ENCODE results near the gene OR1D5.
A peak's percentile ranks its signal among the peaks of the same experiment; 100 is the strongest.
"Not testable (repeated sequence)": the region's sequence is repeated elsewhere in the genome, so short reads cannot be mapped to it uniquely, and the experiment has no call there.

Gene OR1D5, protein sequence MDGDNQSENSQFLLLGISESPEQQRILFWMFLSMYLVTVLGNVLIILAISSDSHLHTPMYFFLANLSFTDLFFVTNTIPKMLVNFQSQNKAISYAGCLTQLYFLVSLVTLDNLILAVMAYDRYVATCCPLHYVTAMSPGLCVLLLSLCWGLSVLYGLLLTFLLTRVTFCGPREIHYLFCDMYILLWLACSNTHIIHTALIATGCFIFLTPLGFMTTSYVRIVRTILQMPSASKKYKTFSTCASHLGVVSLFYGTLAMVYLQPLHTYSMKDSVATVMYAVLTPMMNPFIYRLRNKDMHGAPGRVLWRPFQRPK

DNA sequence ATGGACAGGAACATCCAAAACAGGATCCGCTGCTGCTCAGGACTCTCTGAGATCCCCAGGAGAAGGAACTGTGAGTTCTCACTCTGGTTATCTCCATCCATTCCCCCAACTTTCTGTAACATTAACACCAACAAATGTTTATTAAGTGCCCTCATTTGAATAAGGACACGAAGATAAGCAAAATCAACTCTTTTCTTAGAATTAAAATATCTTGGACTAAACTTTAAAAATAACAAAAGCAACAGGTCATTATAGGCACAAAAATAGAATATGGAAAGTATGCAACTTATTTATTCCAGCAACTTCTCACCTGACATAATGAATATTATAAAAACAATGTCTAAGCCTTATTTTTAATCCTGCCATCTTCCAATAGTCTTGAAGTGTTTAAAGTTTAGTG is at the start of gene OR1D5:
Gene OR1D5, minus strand, starts transcription at position 101 of the 400 bp plus-strand sequence. Its CDS starts 0 bp downstream, at position 101.
- not testable (repeated sequence) for DNase-seq (ENCODE audit: low read depth)

DNA sequence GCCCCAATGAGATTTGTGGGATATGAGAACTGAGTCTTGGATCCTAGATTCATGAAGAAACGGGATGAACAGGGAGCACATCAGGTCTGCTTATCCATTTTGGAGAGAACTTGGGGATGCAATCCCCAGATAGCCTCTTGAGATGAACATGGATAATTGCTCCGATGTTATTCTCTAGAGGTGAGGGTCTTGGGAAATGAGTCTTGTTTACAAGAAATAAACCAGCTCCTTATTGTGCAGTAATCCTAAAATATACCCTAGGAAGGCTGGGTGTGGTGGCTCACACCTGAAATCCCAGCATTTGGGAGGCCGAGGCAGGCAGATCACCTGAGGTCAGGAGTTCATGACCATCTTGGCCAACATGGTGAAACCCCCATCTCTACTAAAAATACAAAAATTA is 40.9 kb upstream of the OR1D5 start, which contains the start of gene OR1D2:
Gene OR1D2, minus strand, starts transcription at position 101 of the 400 bp plus-strand sequence. CDS start 11,426 bp downstream, outside the sequence.
- DNase-seq (ENCODE audit: low read depth): no peak

DNA sequence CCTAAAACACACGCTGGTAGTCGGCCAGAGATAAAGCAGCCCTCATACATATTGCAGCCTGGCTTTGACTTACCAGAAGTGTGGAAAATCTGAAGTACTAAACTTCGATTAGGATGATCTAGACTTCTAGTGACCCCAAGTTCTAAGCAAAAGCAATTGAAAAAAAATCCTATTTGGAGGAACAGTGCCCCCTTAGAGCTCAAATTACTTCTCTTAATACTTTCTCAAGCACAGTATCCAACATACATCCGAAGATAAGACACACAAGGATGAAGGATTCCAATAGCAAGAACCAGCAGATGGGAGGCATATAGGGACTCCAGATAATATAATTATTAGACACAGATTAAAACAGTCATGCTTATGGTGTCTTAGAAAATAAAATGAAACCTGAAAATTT is 10.4 kb upstream of the OR1D5 start:
- not testable (repeated sequence) for DNase-seq (ENCODE audit: low read depth)

DNA sequence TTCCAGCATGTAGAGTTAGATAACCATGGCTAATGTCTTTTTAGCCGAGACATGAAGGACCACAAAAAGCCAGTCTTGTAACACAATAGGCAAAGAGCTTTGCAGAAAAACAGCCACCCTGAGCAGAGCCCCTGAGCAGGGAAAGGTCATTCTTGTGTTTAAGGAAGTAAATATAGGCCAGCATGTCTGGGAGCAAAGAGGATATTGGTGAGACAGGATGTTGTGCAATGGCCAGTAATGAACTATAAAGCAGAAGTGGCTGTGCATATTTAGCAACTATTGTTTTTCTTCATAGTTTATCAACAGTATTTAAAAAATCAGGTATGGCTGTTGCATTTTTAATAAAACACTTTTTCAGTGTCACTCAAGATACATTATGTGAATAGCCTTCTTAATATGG is 1.8 kb upstream of the OR1D5 start:
- not testable (repeated sequence) for DNase-seq (ENCODE audit: low read depth)

DNA sequence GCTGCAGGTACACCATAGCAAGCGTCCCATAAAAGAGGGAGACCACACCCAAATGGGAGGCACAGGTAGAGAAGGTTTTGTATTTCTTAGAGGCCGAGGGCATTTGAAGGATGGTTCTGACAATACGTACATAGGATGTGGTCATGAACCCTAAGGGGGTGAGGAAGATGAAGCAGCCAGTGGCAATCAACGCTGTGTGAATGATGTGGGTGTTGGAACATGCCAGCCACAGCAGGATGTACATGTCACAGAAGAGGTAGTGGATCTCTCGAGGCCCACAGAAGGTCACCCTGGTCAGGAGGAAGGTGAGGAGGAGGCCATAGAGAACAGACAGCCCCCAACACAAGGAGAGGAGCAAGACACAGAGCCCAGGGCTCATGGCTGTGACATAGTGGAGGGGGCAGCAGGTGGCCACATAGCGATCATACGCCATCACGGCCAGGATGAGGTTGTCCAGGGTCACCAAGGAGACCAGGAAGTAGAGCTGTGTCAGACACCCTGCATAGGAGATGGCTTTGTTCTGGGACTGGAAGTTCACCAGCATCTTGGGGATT is 506 bp downstream of the OR1D5 start:
- not testable (repeated sequence) for DNase-seq (ENCODE audit: low read depth)

DNA sequence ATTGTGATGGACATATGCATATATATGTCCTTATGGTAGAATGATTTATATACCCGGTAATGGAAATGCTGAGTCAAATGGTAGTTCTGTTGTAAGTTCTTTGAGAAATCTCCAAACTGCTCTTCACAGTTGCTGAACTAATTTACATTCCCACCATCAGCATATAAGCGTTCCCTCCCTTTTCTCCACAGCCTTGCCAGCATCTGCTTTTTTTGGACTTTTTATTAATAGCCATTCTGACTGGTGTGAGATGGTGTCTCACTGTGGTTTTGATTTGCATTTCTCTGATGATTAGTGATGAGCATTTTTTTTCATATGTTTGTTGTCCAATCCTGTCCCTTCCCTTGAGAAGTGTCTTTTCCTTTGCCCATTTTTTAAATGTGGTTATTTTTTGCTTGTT is 8.5 kb downstream of the OR1D5 start:
- DNase-seq (ENCODE audit: low read depth): not testable (repeated sequence)

DNA sequence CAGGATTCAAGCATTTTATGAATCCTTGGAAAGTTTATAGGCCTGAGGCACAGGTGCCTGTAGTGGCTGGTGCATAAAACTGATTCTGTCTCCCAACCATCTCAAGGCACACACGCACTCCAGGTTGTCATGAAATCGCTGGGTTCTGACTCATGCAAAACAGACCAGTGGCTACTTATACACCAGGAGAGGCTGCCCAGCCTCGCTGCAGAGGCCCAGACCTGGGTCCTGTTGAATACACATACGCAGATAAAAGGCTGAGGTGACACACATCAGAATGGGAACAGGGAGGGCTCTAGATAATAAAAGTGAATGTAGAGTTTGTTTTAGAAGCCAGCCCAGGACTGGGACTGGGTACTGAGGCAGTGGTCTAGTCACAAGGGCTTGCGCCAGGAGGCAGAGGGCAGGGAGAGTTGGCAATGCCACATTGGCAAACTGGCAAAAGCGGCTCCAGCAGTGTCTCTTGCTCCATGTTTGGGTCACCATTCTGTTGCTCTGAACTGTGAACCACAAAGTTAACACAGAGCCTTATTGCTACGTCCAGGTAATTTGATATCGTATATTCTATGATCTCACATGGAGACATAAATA is 13.6 kb downstream of the OR1D5 start:
- no peak for DNase-seq (ENCODE audit: low read depth)

DNA sequence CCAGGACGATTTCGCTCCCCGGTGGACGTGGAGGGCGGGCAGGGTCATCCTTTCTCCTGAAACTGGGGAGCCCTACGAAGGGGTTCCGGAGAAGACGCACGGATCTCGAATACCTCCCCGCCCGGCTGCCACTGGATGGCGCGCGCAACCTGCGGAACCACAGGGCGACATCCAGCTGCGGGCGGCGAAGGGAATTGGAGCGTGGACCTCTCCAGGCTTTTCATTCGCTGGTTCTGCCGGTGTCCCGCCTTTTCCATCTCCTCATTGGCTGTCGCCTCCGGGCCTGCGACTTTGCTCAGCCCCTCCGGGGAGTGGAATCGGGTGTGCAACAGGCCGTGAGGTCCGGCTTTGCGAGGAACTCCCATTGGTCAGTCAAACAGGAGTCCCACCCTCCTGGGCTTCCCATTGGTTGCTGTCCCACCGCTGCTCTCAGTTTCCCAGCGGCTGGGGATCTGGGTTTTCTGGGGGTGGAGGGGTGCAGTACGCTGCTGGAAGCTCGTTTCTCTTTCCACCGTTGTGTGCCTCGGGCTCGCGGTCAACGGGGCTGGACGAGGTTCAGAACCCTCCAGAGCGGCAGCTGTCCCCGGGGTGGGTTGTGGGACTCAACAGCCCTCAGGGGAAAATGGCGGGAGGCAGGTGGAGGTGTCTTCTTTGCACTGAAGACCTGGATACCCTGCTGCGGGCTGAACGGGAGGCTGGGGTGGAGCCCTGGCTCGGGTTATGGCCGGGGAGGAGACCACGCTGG is 14.5 kb downstream of the OR1D5 start:
- DNase-seq (ENCODE audit: low read depth): peak; percentile 77

DNA sequence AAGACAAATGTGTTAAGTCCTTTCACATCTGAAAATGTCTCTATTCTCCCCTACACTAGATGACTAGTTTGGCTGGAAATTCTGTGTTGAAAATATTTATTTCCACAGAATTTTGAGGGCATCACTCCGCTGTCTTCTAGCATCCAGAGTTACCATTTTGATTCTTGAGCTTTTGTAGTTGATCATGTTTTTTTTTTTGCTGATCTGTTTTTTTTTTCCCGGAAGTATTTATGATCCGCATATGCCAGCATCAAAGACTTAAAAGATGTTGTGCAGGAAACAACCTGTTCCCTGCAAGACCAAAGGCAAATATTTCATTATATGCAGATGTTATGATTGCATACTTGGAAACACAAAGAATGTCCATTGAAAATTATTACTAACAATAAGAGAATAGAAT is 16.7 kb downstream of the OR1D5 start:
- DNase-seq (ENCODE audit: low read depth): no peak

DNA sequence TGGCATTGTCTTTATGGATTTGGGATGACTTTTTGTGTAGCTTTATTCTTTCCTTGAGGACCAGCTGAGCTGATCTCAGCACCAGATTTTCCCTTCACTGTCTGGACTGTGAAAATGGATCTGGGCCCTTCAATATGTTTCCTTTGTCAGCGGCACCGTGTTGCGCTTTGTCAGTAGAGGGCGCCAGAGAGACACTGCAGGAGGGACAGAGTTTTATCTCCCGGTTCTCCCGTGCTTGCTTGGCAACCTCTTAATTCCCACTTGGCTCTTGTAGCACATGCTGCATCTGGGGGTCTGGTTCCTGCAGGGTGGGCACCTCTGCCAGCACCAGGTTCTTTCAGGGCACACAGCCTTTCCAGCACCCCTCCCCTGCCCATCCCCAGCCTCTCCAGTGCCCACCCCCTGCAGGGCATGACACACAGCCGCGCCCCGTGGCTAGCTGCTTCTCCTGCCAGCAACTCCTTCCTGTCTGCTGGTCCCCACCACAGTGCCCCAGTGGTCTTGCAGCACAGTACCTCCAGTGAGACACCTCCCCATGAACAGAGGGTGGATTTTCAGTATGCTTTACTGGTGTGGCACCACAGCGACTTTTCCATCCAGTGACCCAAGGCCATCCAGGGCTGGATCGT is 19.6 kb downstream of the OR1D5 start:
- no peak for DNase-seq (ENCODE audit: low read depth)

DNA sequence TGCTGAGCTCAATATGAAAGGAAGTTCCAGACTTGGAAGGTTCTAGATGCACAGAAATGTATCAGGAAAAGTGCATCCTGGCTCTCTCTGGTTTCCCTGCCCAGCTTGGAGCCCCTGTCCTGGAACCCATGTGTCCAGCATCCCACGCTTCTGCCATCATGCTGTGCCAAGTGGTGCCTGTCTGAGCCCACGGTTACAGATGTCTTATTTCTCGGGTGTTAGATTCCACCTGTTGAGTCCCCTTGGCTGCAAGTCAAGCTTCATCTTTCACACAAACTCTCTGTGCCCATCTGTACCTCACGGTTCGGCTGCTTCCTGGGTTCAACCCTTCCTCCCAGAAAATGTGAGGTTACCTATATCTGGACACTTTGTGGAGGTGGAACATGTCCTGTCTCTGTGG is 22.5 kb downstream of the OR1D5 start:
- DNase-seq (ENCODE audit: low read depth): no peak

DNA sequence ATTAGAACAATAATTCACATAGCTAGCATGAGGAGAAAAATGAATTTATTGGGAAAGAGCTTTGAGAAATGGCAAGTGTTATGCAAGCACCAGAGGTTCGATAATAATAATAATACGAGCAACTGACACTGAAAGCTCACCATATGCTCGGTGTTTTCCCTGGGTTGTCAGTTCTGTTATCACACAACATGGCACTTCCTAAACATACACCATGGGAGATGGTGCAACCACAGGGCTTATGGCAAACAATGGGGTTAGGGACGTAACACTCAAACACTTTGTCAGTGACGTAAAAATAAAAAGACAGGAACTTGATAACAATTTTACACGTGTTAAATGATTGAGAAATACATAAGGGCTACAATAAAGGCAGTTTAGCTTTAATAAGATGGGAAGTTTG is 23.7 kb downstream of the OR1D5 start:
- DNase-seq (ENCODE audit: low read depth): no peak

DNA sequence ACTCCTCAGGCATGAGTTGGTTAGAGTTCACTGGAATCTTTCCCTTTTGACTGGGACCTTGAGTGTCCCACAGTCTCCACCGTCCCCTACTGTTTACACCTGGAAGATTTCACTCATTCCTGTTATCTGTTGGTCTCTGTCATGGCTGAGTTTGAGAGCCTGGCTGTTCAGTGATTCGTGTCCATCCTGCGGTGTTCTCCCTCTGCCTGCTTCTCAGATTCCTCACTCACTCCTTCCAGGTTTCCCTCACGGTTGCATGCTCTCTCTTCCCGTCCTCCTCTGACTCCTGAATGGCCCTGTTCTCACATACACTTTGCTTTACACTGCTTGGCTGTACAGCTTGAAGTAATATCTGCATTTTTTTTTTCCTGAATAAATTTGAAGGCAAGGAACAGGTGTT is 24.5 kb downstream of the OR1D5 start:
- no peak for DNase-seq (ENCODE audit: low read depth)

DNA sequence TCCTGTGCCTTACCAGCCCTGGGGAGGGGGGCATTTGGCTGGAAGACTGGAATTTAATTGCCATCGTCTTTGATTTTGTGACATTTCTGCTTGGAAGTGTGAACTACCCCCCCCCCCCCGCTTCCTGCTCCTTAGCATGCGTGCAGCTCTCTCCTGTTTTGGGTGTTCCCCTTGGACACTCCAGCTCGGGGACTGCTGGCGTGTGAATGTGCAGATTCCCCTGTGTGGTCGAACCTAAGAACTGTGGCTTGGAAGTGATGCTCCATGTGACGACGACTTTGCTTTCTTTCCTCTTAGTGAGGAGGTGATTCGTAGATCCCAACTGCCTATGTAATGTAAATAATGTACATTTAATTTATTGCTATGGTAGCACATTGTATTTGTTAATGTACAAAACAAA is 26.1 kb downstream of the OR1D5 start:
- DNase-seq (ENCODE audit: low read depth): no peak

DNA sequence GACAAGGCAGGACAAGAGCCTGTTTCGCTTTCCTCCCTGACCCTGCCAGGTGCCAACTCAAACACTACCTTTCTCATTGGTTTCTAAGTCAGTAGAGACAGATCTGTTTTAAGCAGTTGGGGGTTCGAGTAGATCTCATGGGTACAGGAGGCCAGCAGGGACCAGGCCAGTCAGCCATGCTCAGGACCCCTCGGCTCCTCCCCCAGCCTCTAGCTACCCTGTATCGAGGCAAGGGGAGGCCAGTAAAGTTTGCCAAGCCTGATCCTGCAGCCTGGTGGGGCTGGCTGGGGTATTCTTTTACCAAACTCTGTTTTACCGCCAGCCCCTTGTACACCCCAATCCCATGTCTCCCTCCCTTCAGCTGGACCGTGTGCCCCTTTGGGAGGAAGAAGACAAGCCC is 26.6 kb downstream of the OR1D5 start:
- no peak for DNase-seq (ENCODE audit: low read depth)

DNA sequence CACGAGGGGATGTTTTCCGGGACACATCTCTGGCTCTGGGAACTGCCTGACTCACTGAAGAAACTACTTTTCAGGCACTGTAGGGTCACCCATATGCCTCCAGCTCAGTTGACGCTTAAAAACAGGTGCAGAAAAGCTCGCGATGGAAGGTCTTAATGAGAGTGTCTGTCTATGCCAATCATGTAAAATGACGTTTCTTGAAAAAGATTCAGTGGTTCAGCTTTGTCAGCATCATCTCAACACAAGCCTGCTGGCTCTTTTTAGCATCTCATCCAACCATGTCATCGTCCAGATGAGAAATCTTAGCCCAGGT is 27.5 kb downstream of the OR1D5 start:
- DNase-seq (ENCODE audit: low read depth): no peak

DNA sequence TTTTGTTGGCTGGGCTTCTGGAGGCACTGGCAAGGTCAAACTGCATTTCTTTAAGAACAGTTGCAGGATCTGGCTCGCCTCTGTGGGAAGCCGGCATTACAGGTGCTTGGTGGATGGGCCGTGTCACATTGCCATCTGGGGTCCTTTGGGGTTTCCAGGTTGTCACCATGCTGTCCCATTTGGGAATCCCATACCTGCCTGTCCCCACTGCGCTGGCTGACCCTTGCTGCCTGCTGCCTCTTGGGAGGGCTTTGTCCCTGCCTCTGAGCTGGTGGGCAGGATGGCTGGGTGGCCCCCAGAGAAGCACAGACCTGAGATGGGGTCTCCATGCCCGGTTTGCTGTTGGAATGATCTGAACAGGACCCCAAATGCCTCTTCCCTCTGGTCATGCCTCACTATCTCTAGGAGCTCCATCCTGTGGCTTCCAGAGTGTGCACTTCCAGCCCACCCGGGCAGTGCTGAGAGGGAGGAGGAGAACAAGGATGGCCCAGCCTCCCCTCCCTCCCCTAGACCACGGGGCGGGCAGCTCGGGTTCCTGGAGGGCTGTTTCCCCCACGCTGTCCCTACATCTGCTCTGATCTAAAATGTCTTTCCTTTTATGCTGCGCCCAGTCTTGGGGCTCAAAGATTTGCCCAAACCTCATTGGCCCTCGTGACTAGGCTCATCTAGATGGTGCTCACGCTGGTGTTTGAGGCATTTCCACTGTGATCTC is 28.0 kb downstream of the OR1D5 start:
- DNase-seq (ENCODE audit: low read depth): no peak

DNA sequence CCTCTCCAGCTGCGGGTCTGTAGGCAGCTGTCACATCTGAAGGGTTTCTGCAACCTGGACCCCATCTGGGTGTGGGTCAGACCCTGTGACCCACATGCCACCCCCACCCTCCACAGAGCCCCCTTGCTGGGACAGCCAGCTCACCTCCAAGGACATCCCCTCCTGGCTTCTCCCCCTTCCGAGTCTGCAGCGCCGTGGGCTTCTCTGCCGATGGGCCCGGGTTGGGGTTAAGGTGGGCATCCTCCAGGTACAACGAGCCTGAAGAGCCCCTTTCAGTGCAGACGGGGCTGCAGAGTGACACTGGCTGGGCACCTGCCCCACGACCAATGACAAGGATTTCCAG is 28.9 kb downstream of the OR1D5 start:
- no peak for DNase-seq (ENCODE audit: low read depth)

DNA sequence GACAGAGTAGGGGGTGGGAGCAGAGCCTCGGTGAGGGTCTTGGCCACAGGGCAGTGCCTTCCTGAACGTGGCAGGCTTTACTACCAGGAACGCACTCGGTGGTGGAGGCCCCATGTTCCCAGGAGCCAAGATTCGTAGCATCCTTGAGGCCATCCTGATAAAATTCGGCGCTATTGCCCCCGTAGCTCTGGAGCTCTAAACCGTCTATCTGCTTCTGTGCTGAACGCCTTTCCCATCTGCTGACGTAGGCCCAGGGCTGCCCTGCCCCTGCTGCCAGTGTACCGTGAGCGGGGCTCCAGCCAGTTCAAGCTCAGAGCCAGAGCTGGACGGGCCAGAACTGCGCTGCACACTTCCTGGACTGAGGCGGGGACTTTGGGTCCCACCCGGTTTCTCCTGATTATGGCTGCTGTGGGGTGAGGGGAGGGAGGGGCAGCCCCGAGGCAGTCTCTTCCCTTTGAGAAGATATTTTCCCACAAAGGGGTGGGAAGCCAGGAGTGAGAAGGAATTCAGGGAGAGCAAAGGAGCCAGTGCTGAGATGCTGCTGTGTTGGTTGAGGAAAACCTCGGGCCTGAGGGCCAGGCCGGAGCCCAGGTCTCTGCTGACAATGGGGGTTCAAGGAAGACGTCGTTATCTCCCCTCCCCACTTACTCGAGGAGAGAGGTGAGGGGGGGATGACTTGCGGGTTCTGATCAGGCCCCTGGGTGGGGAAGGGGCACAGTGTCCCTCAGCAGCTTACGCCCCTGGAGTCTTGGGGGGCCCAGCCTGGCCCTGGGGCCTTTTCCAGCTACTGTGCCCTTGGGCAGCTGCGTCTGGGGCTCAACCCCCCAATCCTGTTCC is 29.4 kb downstream of the OR1D5 start:
- DNase-seq (ENCODE audit: low read depth): no peak

DNA sequence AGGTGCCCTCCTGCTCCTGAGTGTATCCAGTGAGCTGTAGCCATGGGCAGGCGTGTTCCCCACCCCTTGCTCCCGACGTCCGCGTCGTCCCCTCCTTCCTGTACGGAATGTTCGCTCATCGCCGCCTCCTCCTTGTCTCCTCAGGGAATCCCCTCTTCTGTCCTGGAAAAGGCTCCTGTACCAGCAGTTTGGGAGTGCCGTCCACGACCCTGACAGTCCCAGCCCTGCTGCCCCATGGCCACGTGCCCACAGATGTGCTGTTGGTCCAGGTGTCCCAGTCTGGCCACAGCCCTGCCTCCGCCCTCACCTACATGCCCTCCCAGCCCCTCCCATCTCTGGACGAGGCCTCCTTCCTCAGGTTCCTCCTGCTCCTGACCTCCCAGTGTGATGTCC is 30.2 kb downstream of the OR1D5 start:
- DNase-seq (ENCODE audit: low read depth): no peak

All from stimulated activated CD8-positive, alpha-beta memory T cell treated with anti-CD3 and anti-CD28 coated beads, Interleukin-15, amount 100 ng/mL, for 1 hour (primary cell).